SK-N-DZ (cell line): ENCODE results near the gene CUZD1.

Experiments
- DNase-seq: peaks from one replicate; pipeline ENCODE4 v3.0.0-alpha.2; 2015; ENCODE audit warnings: low spot score

CUZD1 gene

GRCh38 chr10:122815458-122815857, 30.2 kb downstream of the CUZD1 start:
- no peak for DNase-seq

DNA sequence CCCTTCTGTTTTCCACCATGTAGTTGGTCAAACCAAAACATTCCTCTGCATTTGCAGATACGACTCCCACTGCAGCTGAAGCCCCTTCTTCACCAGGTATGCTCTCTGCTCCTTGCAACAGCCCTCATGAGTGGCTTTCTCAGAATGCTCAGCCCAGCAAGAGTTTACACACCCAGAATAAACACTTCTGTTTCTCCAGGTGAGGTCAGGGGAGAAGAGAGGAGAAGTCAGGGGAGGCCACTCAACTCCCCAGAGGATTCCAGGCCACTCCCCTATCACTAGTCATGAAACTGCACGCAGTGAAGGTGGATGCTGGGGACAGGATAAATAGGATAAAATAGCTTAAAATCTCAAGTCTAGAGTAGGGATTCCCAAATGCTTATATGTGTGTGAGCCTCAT, 31.2 kb downstream of the CUZD1 start:
- no peak for DNase-seq

DNA sequence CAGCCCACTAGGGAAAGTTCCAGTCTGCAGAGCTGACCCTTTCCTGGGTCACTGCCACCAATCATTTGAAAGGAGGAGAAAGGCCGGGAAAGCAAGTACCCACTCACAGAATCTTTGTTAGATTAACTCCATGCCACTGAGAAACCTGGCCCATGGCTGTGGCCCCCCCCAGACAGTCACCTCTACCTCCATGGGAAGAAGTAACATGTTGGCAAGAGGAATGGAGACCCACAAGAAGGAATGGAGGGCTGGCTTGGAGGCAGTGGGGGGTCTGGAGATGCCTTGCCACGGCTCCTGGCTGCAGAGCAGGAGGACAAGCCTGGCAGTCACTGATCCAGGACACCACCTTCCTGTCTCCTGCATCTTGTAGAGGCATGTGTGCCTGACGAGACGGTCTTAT, 32.9 kb downstream of the CUZD1 start:
- no peak for DNase-seq

DNA sequence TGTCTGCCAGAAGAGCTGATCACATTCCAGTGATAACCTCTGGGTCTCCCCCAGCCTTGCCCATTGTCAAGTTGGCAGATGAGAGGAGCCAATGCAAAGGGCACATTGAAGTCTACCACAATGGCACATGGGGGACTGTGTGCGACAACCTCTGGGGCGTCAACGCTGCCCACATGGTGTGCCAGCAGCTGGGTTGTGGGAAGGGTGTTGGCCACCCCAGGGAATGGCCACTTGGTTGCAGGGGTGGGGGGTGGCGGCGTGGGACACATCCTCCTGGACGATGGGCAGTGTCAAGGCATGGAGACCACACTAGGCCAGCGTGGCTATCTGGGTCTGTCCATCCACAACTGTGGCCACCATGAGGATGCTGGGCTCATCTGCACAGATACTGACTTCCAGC, 43.4 kb downstream of the CUZD1 start:
- DNase-seq, result no peak

- DNase-seq, result no peak
Measured at GRCh38 chr10:122798704-122799231, 46.9 kb downstream of the CUZD1 start.

GRCh38 chr10:122796796-122797195, 48.9 kb downstream of the CUZD1 start:
- no peak for DNase-seq

DNA sequence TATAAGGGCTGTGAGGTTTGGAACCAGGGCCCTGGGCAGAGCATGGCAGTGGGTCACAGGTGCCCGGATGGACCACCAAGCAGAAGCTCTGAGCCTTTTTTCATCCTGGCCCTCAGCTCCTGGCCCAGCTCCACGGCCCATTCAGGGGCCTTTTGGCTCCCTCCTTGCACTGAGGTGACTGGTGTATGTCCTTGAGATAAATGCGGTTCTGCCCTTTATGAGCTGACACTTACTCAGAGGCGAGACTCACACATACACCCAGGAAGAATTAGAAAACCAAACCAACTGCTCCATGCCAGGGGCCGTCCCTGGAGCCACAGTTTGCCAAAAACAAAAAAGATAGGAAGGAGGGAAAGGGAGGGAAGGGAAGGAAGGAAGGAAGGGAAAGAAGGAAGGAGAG, 49.7 kb downstream of the CUZD1 start:
- no peak for DNase-seq

DNA sequence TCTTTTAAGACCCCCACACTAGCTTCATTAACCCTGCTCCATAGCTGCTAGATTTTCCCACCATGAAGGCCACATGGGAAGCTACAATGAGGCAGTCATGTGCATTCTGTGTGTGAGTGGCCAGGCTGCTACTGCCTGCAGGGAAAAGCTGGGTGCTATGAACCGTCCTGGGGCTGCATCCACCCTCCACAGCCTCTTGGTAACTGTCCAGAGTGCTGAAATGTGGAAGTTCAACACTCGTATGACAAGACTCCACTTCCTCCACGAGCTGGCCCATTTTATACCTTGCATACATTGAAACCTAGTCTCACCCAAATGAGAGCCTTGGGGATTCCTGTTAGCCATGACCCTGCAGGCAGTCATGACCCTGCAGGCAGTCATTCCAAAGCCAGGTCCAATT, 59.4 kb downstream of the CUZD1 start:
- DNase-seq, result no peak

DNA sequence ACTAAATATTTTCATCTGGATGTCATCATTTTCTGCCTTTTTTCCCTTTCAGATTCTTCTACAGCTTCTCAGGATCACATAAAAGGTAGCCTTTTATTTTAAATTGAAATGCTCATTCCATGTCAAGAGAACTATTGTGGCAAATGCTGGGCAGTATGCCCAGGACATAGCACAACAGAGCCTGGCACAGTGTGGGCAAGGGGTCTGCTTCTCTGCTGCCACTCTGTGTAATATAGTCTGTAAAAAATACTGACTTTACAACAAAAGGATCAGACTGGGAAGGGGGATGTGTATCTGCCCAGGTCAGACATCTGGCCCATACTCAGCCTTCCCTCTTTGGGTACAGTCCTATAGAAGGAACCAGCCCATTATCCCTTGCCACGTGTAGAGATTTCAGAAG, 62.7 kb downstream of the CUZD1 start:
- no peak for DNase-seq
